Smooth muscle cell (in vitro differentiated cells): ENCODE results near the gene UMPS. TPM values are rescaled to one million over a fixed set of nuclear protein-coding genes. Genes with fewer than 3 reads are reported as not detected.
A peak's percentile ranks its signal among the peaks of the same experiment; 100 is the strongest.

Experiments used
- DNase-seq: peaks from one replicate; lab custom pipeline; 2025; ENCODE audit not compliant: unreplicated experiment; lab: John Stamatoyannopoulos, UW
- H2AFZ ChIP-seq: fragments of 200-600 bp; sonication (generic); 2 replicates; pipeline ENCODE4 v1.6.0; 2016; ENCODE audit warnings: antibody characterized with exemption, low read depth, mild to moderate bottlenecking
- H3F3A ChIP-seq: fragments of 200-600 bp; sonication (generic); 2 replicates; pipeline ENCODE4 v1.6.0; 2017; ENCODE audit warnings: antibody characterized with exemption, low read depth
- H3K27ac ChIP-seq: fragments of 200-600 bp; sonication (generic); 2 replicates; pipeline ENCODE4 v1.5.1; 2016; ENCODE audit warnings: low read depth, mild to moderate bottlenecking
- H3K27me3 ChIP-seq: fragments of 200-600 bp; sonication (generic); 2 replicates; pipeline ENCODE4 v1.6.1; 2016; ENCODE audit warnings: low read depth, mild to moderate bottlenecking
- H3K36me3 ChIP-seq: fragments of 200-600 bp; sonication (generic); 2 replicates; pipeline ENCODE4 v1.5.1; 2016; ENCODE audit warnings: low read depth
- H3K4me1 ChIP-seq: fragments of 200-600 bp; sonication (generic); 2 replicates; pipeline ENCODE4 v1.5.1; 2016; ENCODE audit warnings: low read depth
- H3K4me2 ChIP-seq: fragments of 200-600 bp; sonication (generic); 2 replicates; pipeline ENCODE4 v1.6.0; 2016; ENCODE audit warnings: mild to moderate bottlenecking
- H3K4me3 ChIP-seq: fragments of 200-600 bp; sonication (generic); 2 replicates; pipeline ENCODE4 v1.5.1; 2016; ENCODE audit warnings: mild to moderate bottlenecking
- H3K79me2 ChIP-seq: fragments of 200-600 bp; sonication (generic); 2 replicates; pipeline ENCODE4 v1.6.0; 2016; ENCODE audit warnings: low read depth, mild to moderate bottlenecking
- H3K9ac ChIP-seq: fragments of 200-600 bp; sonication (generic); 2 replicates; pipeline ENCODE4 v1.6.0; 2016; ENCODE audit warnings: low read depth
- H3K9me3 ChIP-seq: fragments of 200-600 bp; sonication (generic); replicated peaks from 2 replicates; pipeline ENCODE4 v1.5.1; 2016; ENCODE audit warnings: low read depth
- H4K20me1 ChIP-seq: fragments of 200-600 bp; sonication (generic); 2 replicates; pipeline ENCODE4 v1.6.0; 2016; ENCODE audit warnings: low read depth
- whole genome bisulfite sequencing: methylation state at CpG from one replicate; pipeline ENCODE4 v1.1.7; 2016; ENCODE audit warnings: low lambda C conversion rate; 5-methylcytosine and 5-hydroxymethylcytosine counted together
- polyA plus RNA-seq: library from polyadenylated mRNA; unstranded; fragments of >200 nt; fragmentation: Nextera tagmentation; extraction: Ambion mirVana; gene quantifications from 2 replicates; pipeline ENCODE4 v1.2.1, GENCODE V29; 2016
- total RNA-seq: library from RNA; depleted of rRNA; stranded (reverse); fragments of >200 nt; gene quantifications from 2 replicates; pipeline ENCODE4 v1.2.3, GENCODE V29; 2014
- TF ChIP-seq, protein P1 (sequence below): fragments of 200-600 bp; sonication (generic); IDR thresholded peaks from 2 replicates; pipeline ENCODE4 v1.5.1; 2017; ENCODE audit warnings: borderline replicate concordance, mild to moderate bottlenecking, antibody characterized with exemption; ENCODE audit not compliant: insufficient read depth, poor library complexity, severe bottlenecking

UMPS gene
- total RNA-seq (16.9 and 79.2 TPM in 2 replicates), polyA plus RNA-seq (22.3 and 26.4 TPM in 2 replicates)

DNA sequence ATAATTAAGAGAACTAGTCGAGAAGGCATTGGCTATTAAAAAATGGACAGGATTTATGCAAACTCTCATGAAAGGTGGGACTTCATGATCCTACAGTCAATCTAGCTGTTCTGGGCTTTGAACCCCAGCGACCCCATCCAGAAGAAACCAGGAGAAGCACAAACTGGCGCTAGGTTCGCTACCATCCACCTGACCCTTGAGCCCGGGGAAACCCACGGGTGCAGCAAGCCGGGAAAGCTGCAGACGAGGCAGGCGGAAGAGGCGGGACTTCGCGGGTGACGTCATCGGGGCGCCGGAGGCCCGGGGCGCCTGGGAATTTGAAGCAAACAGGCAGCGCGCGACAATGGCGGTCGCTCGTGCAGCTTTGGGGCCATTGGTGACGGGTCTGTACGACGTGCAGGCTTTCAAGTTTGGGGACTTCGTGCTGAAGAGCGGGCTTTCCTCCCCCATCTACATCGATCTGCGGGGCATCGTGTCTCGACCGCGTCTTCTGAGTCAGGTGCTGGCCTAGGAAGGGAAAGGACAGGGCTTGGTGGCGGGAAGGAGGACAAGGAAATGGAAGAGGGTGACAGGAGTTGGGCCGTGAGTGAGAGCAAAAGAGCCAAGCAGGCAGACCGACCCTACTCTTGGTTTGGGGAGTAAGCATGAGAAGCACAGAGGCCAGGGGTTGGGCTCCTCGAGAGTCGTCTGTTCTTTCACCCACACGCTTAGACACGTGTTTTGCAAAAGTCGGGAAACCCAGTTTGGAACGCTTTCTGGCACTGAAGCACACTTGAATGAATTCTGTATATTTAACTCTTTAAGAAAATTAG lies at the start of gene UMPS:
Gene UMPS (plus strand): TSS at position 324 of the 812 bp plus-strand sequence. CDS start 20 bp downstream, at position 344.
- peak within 1 kb of the TSS; percentile 100 for H3K4me2 ChIP-seq
- H3K4me3 ChIP-seq, result peak within 1 kb of the TSS; percentile 98
- peak within 1 kb of the TSS; percentile 88 for H3K9ac ChIP-seq
- no peaks in the 10 kb centered on the region for H3F3A ChIP-seq
- 2% methylated on average over 44 of the region's 44 CpGs for WGBS
- H3K4me1 ChIP-seq, result peaks cover 10% of the 10 kb centered on the region
- peak within 1 kb of the TSS; percentile 52 for H3K27ac ChIP-seq
- H3K79me2 ChIP-seq, result peaks cover 40% of the 10 kb centered on the region
- peaks cover 6% of the 10 kb centered on the region for H3K27me3 ChIP-seq
- no peaks in the 10 kb centered on the region for H4K20me1 ChIP-seq
- H3K36me3 ChIP-seq, result no peaks in the 10 kb centered on the region
- TF ChIP-seq, protein P1, sequence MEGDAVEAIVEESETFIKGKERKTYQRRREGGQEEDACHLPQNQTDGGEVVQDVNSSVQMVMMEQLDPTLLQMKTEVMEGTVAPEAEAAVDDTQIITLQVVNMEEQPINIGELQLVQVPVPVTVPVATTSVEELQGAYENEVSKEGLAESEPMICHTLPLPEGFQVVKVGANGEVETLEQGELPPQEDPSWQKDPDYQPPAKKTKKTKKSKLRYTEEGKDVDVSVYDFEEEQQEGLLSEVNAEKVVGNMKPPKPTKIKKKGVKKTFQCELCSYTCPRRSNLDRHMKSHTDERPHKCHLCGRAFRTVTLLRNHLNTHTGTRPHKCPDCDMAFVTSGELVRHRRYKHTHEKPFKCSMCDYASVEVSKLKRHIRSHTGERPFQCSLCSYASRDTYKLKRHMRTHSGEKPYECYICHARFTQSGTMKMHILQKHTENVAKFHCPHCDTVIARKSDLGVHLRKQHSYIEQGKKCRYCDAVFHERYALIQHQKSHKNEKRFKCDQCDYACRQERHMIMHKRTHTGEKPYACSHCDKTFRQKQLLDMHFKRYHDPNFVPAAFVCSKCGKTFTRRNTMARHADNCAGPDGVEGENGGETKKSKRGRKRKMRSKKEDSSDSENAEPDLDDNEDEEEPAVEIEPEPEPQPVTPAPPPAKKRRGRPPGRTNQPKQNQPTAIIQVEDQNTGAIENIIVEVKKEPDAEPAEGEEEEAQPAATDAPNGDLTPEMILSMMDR, result no peak
- H3K9me3 ChIP-seq, result no peaks in the 10 kb centered on the region
- DNase-seq, result peak; percentile 58
- H2AFZ ChIP-seq, result peak within 1 kb of the TSS; percentile 88

DNA sequence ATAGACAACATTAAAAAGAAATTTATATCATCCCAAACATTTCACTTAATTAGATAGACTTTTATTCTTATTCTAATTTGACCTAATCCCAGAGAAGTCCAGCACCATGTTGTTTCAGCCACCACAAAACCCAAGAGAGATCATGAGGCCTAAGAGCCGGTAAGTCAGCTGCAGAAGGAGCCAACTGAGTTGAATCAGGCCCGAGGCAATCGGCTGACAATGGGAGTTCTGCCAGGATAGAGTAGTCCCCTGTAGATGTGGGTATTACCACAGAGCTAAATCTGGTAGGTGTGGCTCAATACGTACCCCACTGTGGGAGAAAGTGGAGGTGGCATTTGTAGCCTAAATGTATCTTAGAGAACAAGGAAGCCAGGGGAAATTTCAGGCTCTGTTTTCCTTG lies 49.7 kb upstream of the UMPS start:
- no peaks in the 10 kb centered on the region for H3K4me1 ChIP-seq
- 97% methylated on average over 4 of the region's 4 CpGs for WGBS
- H3K9ac ChIP-seq, result no peak overlapping the region
- no peaks in the 10 kb centered on the region for H3K36me3 ChIP-seq
- TF ChIP-seq, protein P1, result no peak
- H2AFZ ChIP-seq, result no peak overlapping the region
- H3K27me3 ChIP-seq, result no peaks in the 10 kb centered on the region
- no peak for DNase-seq
- no peaks in the 10 kb centered on the region for H3F3A ChIP-seq
- H4K20me1 ChIP-seq, result no peaks in the 10 kb centered on the region
- H3K9me3 ChIP-seq, result no peaks in the 10 kb centered on the region
- H3K4me2 ChIP-seq, result no peak overlapping the region
- no peak overlapping the region for H3K27ac ChIP-seq
- no peaks in the 10 kb centered on the region for H3K79me2 ChIP-seq
- H3K4me3 ChIP-seq, result no peak overlapping the region

DNA sequence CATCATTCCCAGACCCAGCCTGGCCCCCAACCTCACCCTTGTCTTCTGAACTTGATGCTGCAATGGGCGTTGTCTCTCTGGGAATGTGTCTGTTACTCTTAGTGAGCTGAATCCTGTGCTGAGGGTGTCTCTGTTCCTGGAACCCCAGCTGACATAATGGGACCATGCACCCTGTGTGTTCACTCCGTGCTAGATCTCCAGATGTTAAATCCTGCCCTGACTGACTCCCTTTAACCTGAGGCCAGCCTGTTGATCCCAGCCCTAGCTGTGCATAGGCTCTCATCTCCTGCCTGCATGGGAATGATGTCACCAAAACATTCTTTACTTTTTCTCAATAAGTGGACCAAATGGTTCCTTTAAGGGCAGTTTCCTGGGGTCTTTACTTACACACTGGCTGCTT lies 48.0 kb upstream of the UMPS start:
- Histone ChIP-seq H3K27me3 (no peaks in the 10 kb centered on the region), H3K36me3 (no peaks in the 10 kb centered on the region), H3K4me3 (no peak overlapping the region), H4K20me1 (no peaks in the 10 kb centered on the region), H3K9me3 (no peaks in the 10 kb centered on the region), H3K27ac (no peak overlapping the region), H3K79me2 (no peaks in the 10 kb centered on the region), H3K4me1 (no peaks in the 10 kb centered on the region), H3F3A (no peaks in the 10 kb centered on the region), H2AFZ (no peak overlapping the region), H3K9ac (no peak overlapping the region), H3K4me2 (no peak overlapping the region)
- WGBS, result 85% methylated on average over 2 of the region's 2 CpGs
- TF ChIP-seq, protein P1, result no peak
- DNase-seq, result no peak
